HepG2 (cell line): ENCODE measurements around the gene AFF1. TPM values are rescaled to one million over a fixed set of nuclear protein-coding genes. Genes with fewer than 3 reads are reported as not detected.

Experiments
- ATAC-seq: fragments of 200-7000 bp; cut with Tn5 transposase; 3 replicates; pipeline ENCODE4 v1.9.1; 2020; ENCODE audit warnings: mild to moderate bottlenecking, moderate library complexity
- BruUV-seq: library from RNA; stranded (reverse); fragments of 400-500 nt; replicated peaks from 2 replicates; lab custom pipeline; 2021; lab: Mats Ljungman, UMichigan
- CTCF ChIA-PET: fragments of 300-600 bp; formaldehyde crosslinking; extraction: SDS; loops from one replicate; lab custom pipeline; 2021; ENCODE audit warnings: low total read pairs, inconsistent platforms, low intra/inter-chr PET ratio; lab: Yijun Ruan, JAX
- POLR2A ChIA-PET: fragments of 350-600 bp; sonication (Branson Sonifier 250); formaldehyde crosslinking; loops from one replicate; lab custom pipeline; 2020; ENCODE audit warnings: antibody characterized with exemption, inconsistent platforms; lab: Yijun Ruan, JAX
- DNase-seq: peaks from one replicate; pipeline ENCODE4 v3.0.0-alpha.2; 2015; ENCODE audit warnings: low spot score
- FAIRE-seq: peaks from 3 replicates; lab custom pipeline; 2011; peaks lifted over from hg19 to GRCh38; lab: Jason Lieb, UNC
- H2AFZ ChIP-seq: one replicate; pipeline ENCODE4 v1.6.1; 2011; ENCODE audit warnings: low read length, inconsistent platforms
- H3K27ac ChIP-seq: fragments of 300-600 bp; 3 replicates; pipeline ENCODE4 v1.8.0; 2011; ENCODE audit warnings: mixed run types, mild to moderate bottlenecking, mixed read lengths, low read length, inconsistent platforms; ENCODE audit not compliant: insufficient read depth; ENCODE audit errors: extremely low read length
- H3K27me3 ChIP-seq, 2 experiments: fragments of 200-600 bp in 1 of 2; 2 replicates in 1 of 2; 3 replicates in 1 of 2; pipeline versions ENCODE4 v1.6.0 to v1.8.0; 2011; ENCODE audit warnings: low read length in 2 of 2, mild to moderate bottlenecking in 2 of 2, moderate library complexity in 2 of 2, inconsistent platforms in 1 of 2; ENCODE audit not compliant: insufficient read depth in 2 of 2, control insufficient read depth in 1 of 2
- H3K36me3 ChIP-seq, 2 experiments: fragments of 200-600 bp in 1 of 2; replicated peaks in 1 of 2; 2 replicates in 1 of 2; 3 replicates in 1 of 2; pipeline versions ENCODE4 v1.5.1 to v1.8.0; 2011; ENCODE audit warnings: low read length in 2 of 2, inconsistent platforms in 1 of 2; ENCODE audit not compliant: insufficient read depth in 2 of 2, control insufficient read depth in 1 of 2
- H3K4me1 ChIP-seq: 2 replicates; pipeline ENCODE4 v1.5.1; 2012; ENCODE audit warnings: low read length, inconsistent platforms; ENCODE audit not compliant: insufficient read depth
- H3K4me2 ChIP-seq: 2 replicates; pipeline ENCODE4 v1.6.0; 2011; ENCODE audit warnings: low read depth, low read length, inconsistent platforms
- H3K4me3 ChIP-seq, 3 experiments: fragments of 200-600 bp in 1 of 3; sonication (generic), shearing (Covaris generic) in 1 of 3; replicated peaks in 1 of 3; 2 replicates each; pipeline ENCODE4 v1.5.1; 2011 to 2016; ENCODE audit warnings: low read length in 3 of 3, inconsistent platforms in 2 of 3, low read depth in 2 of 3, mild to moderate bottlenecking in 2 of 3, control low read depth in 1 of 3, mixed read lengths in 1 of 3; ENCODE audit not compliant: insufficient read depth in 1 of 3
- H3K79me2 ChIP-seq: one replicate; pipeline ENCODE4 v1.6.1; 2011; ENCODE audit warnings: low read length, inconsistent platforms; ENCODE audit not compliant: insufficient read depth
- H3K9ac ChIP-seq: 2 replicates; pipeline ENCODE4 v1.6.0; 2011; ENCODE audit warnings: mild to moderate bottlenecking, low read depth, low read length, inconsistent platforms; ENCODE audit not compliant: insufficient read depth
- H3K9me3 ChIP-seq: 2 replicates; pipeline ENCODE4 v1.5.1; 2012; ENCODE audit warnings: mild to moderate bottlenecking, low read length
- H4K20me1 ChIP-seq: 2 replicates; pipeline ENCODE4 v1.6.0; 2011; ENCODE audit warnings: inconsistent platforms, mild to moderate bottlenecking, low read length, moderate library complexity; ENCODE audit not compliant: insufficient read depth
- AGO1 ChIP-seq: fragments of 200-400 bp; formaldehyde crosslinking; IDR thresholded peaks from 2 replicates; pipeline ENCODE4 v1.6.1; 2017; ENCODE audit warnings: mild to moderate bottlenecking, low read depth, low read length, moderate library complexity; ENCODE audit not compliant: poor library complexity, severe bottlenecking
- BRD4 ChIP-seq: sonication (generic); formaldehyde crosslinking; IDR thresholded peaks from 2 replicates; pipeline ENCODE4 v1.4.0; 2020; ENCODE audit warnings: missing genetic modification reagents
- GATAD1 ChIP-seq: IDR thresholded peaks from 2 replicates; pipeline ENCODE4 v1.6.1; 2016; ENCODE audit warnings: missing genetic modification reagents, missing compliant biosample characterization
- HDAC6 ChIP-seq: fragments of 200-600 bp; sonication (generic); IDR thresholded peaks from 2 replicates; pipeline ENCODE4 v1.7.0; 2017; ENCODE audit warnings: mild to moderate bottlenecking, antibody characterized with exemption, low read length, low read depth
- SALL2 ChIP-seq: sonication (generic); formaldehyde crosslinking; IDR thresholded peaks from 2 replicates; pipeline ENCODE4 v1.8.1; 2023; ENCODE audit warnings: mild to moderate bottlenecking, missing genetic modification reagents, inconsistent platforms
- ZBTB38 ChIP-seq: sonication (generic); formaldehyde crosslinking; IDR thresholded peaks from 2 replicates; pipeline ENCODE4 v1.5.1; 2020; ENCODE audit warnings: mild to moderate bottlenecking, missing genetic modification reagents
- ZFP90 ChIP-seq: sonication (generic); formaldehyde crosslinking; IDR thresholded peaks from 2 replicates; pipeline ENCODE4 v1.8.0; 2022; ENCODE audit warnings: missing genetic modification reagents, mild to moderate bottlenecking, inconsistent platforms, borderline replicate concordance
- ZMYM2 ChIP-seq: sonication (generic); formaldehyde crosslinking; IDR thresholded peaks from 2 replicates; pipeline ENCODE4 v1.8.0; 2022; ENCODE audit warnings: mild to moderate bottlenecking, missing genetic modification reagents
- ZNF775 ChIP-seq: sonication (generic); formaldehyde crosslinking; IDR thresholded peaks from 2 replicates; pipeline ENCODE4 v1.4.0; 2020; ENCODE audit warnings: missing genetic modification reagents, mild to moderate bottlenecking, moderate library complexity, borderline replicate concordance
- ZNF781 ChIP-seq: sonication (generic); formaldehyde crosslinking; IDR thresholded peaks from 2 replicates; pipeline ENCODE4 v1.5.1; 2020; ENCODE audit warnings: borderline replicate concordance, mild to moderate bottlenecking, missing genetic modification reagents; ENCODE audit errors: not compliant biosample characterization
- ZNF879 ChIP-seq: sonication (generic); formaldehyde crosslinking; IDR thresholded peaks from 2 replicates; pipeline ENCODE4 v1.8.1; 2023; ENCODE audit warnings: missing genetic modification reagents
- ZSCAN20 ChIP-seq: sonication (generic); formaldehyde crosslinking; IDR thresholded peaks from 2 replicates; pipeline ENCODE4 v1.4.0; 2020; ENCODE audit warnings: missing genetic modification reagents, mild to moderate bottlenecking, borderline replicate concordance
- WGBS: methylation state at CpG from one replicate; pipeline ENCODE4 v1.1.6; 2017; ENCODE audit warnings: low lambda C conversion rate; 5-methylcytosine and 5-hydroxymethylcytosine counted together
- in situ Hi-C: cut with HindIII; loops from 2 replicates; pipeline ENCODE4 v1.10.0; 2017; ENCODE audit warnings: low pct_unique_long_range_greater_than_20kb; ENCODE audit not compliant: extremely low pct_ligation_motif_present
- intact Hi-C: fragments of 100-400 bp; cut with micrococcal nuclease; formaldehyde crosslinking; loops from one replicate; pipeline ENCODE4 v1.10.0; 2022; ENCODE audit not compliant: unreplicated experiment
- polyA plus RNA-seq, 8 experiments: library from polyadenylated mRNA; depleted of rRNA in 3 of 8; stranded (reverse) in 7 of 8; unstranded in 1 of 8; fragments of >200 nt; fragmentation: Illumina TruSeq in 4 of 8; extraction: Trizol in 4 of 8; gene quantifications; 2 replicates each; pipeline versions ENCODE4 v1.2.1 to v1.2.3, GENCODE V29; 2011 to 2016; ENCODE audit warnings: low read depth in 4 of 8, missing spikeins in 1 of 8, mixed read lengths in 1 of 8; ENCODE audit not compliant: insufficient read depth in 1 of 8
- total RNA-seq, 5 experiments: library from RNA; depleted of rRNA; stranded (reverse); fragments of >200 nt; fragmentation: Illumina TruSeq; extraction: Trizol; gene quantifications; 2 replicates each; pipeline ENCODE4 v1.2.3, GENCODE V29; 2016; ENCODE audit warnings: low read depth in 1 of 5
- TF ChIP-seq, protein P1 (sequence below): IDR thresholded peaks from 2 replicates; pipeline ENCODE4 v1.6.1; 2012; ENCODE audit warnings: low read length, improper control_type of control experiment
- TF ChIP-seq, protein P2 (sequence below): sonication (generic); formaldehyde crosslinking; IDR thresholded peaks from 2 replicates; pipeline ENCODE4 v1.4.0; 2020; ENCODE audit warnings: missing genetic modification reagents, borderline replicate concordance

The AFF1 gene
- total and polyA plus RNA-seq, 2 of the 13 experiments (the other 11 are each of a cell fraction or from before 2014, with no cell fraction given) = 15.5 to 15.9 TPM

- Histone ChIP-seq H4K20me1 (no peaks in the 10 kb centered on the region), H3K4me3 (no peak overlapping the region), H2AFZ (no peak overlapping the region), H3K27me3 (no peaks in the 10 kb centered on the region), H3K79me2 (no peaks in the 10 kb centered on the region), H3K4me1 (peaks cover 21% of the 10 kb centered on the region), H3K4me2 (no peak overlapping the region), H3K27ac (no peak overlapping the region), H3K9me3 (no peaks in the 10 kb centered on the region), H3K9ac (no peak overlapping the region), H3K36me3 (peaks cover 1 to 4% of the 10 kb centered on the region in 2 experiments; a peak in 3 of 5 replicates)
- no peak for ATAC-seq
- TF ChIP-seq ZNF781 (CRISPR knock-in tag) (no peak), ZSCAN20 (CRISPR knock-in tag) (no peak), ZNF775 (CRISPR knock-in tag) (no peak), ZNF879 (no peak), AGO1 (no peak), GATAD1 (CRISPR knock-in tag) (no peak), ZFP90 (CRISPR knock-in tag) (no peak), HDAC6 (no peak), SALL2 (CRISPR knock-in tag) (no peak), BRD4 (CRISPR knock-in tag) (no peak), ZBTB38 (CRISPR knock-in tag) (no peak), ZMYM2 (CRISPR knock-in tag) (no peak)
- TF ChIP-seq, protein P1, sequence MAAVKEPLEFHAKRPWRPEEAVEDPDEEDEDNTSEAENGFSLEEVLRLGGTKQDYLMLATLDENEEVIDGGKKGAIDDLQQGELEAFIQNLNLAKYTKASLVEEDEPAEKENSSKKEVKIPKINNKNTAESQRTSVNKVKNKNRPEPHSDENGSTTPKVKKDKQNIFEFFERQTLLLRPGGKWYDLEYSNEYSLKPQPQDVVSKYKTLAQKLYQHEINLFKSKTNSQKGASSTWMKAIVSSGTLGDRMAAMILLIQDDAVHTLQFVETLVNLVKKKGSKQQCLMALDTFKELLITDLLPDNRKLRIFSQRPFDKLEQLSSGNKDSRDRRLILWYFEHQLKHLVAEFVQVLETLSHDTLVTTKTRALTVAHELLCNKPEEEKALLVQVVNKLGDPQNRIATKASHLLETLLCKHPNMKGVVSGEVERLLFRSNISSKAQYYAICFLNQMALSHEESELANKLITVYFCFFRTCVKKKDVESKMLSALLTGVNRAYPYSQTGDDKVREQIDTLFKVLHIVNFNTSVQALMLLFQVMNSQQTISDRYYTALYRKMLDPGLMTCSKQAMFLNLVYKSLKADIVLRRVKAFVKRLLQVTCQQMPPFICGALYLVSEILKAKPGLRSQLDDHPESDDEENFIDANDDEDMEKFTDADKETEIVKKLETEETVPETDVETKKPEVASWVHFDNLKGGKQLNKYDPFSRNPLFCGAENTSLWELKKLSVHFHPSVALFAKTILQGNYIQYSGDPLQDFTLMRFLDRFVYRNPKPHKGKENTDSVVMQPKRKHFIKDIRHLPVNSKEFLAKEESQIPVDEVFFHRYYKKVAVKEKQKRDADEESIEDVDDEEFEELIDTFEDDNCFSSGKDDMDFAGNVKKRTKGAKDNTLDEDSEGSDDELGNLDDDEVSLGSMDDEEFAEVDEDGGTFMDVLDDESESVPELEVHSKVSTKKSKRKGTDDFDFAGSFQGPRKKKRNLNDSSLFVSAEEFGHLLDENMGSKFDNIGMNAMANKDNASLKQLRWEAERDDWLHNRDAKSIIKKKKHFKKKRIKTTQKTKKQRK = no peak
- TF ChIP-seq, protein P2, sequence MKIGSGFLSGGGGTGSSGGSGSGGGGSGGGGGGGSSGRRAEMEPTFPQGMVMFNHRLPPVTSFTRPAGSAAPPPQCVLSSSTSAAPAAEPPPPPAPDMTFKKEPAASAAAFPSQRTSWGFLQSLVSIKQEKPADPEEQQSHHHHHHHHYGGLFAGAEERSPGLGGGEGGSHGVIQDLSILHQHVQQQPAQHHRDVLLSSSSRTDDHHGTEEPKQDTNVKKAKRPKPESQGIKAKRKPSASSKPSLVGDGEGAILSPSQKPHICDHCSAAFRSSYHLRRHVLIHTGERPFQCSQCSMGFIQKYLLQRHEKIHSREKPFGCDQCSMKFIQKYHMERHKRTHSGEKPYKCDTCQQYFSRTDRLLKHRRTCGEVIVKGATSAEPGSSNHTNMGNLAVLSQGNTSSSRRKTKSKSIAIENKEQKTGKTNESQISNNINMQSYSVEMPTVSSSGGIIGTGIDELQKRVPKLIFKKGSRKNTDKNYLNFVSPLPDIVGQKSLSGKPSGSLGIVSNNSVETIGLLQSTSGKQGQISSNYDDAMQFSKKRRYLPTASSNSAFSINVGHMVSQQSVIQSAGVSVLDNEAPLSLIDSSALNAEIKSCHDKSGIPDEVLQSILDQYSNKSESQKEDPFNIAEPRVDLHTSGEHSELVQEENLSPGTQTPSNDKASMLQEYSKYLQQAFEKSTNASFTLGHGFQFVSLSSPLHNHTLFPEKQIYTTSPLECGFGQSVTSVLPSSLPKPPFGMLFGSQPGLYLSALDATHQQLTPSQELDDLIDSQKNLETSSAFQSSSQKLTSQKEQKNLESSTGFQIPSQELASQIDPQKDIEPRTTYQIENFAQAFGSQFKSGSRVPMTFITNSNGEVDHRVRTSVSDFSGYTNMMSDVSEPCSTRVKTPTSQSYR = no peak
- no TSS peak for BruUV-seq
- intact Hi-C loops = loop anchor here (5.0 kb wide), 1 partner anchor 182 kb away; no protein-coding TSS in a partner anchor
- no peak for FAIRE-seq
- WGBS = 50% methylated on average over 2 of the region's 2 CpGs
- in situ Hi-C loops = loop anchor here (5.0 to 10.0 kb wide), 2 partner anchors 167 to 310 kb away; no protein-coding TSS in a partner anchor
- ChIA-PET CTCF (no interaction called here), POLR2A (no interaction called here)
- DNase-seq = peak; percentile 31
Observed at GRCh38 chr4:86924811-86925210, 10.0 kb upstream of the AFF1 start.
